ENCODE results near the gene CHMP3. TPM values are rescaled to one million over a fixed set of nuclear protein-coding genes. Genes with fewer than 3 reads are reported as not detected.

Gene CHMP3
- total RNA-seq, 1 donor from 2014 or later: 70.5 TPM

- Mint-ChIP-seq H3K27me3 (ENCODE audit: unreplicated experiment) (no peaks in the 10 kb centered on the region), H3K36me3 (ENCODE audit: low read depth, unreplicated experiment) (peaks cover 46% of the 10 kb centered on the region), H3K4me3 (ENCODE audit: unreplicated experiment) (no peak overlapping the region), H3K9me3 (ENCODE audit: unreplicated experiment) (no peaks in the 10 kb centered on the region), H3K4me1 (ENCODE audit: unreplicated experiment) (peaks cover 19% of the 10 kb centered on the region), H3K27ac (ENCODE audit: unreplicated experiment) (no peak overlapping the region)
- TF ChIP-seq CTCF (IDR thresholded peaks at IDR 0.05; ENCODE audit: unreplicated experiment): no peak
- DNase-seq (ENCODE audit: low spot score): no peak
Observed at GRCh38 chr2:86477349-86477748, 85.9 kb downstream of the CHMP3 start.

GRCh38 chr2:86476918-86477317 is 86.3 kb downstream of the CHMP3 start:
- H3K36me3 Mint-ChIP-seq (ENCODE audit: low read depth, unreplicated experiment): peaks cover 44% of the 10 kb centered on the region
- DNase-seq (ENCODE audit: low spot score): no peak
- no peaks in the 10 kb centered on the region for H3K27me3 Mint-ChIP-seq (ENCODE audit: unreplicated experiment)
- no peak overlapping the region for H3K27ac Mint-ChIP-seq (ENCODE audit: unreplicated experiment)
- TF ChIP-seq CTCF (IDR thresholded peaks at IDR 0.05; ENCODE audit: unreplicated experiment): no peak
- H3K4me1 Mint-ChIP-seq (ENCODE audit: unreplicated experiment): peaks cover 18% of the 10 kb centered on the region
- no peak overlapping the region for H3K4me3 Mint-ChIP-seq (ENCODE audit: unreplicated experiment)
- H3K9me3 Mint-ChIP-seq (ENCODE audit: unreplicated experiment): no peaks in the 10 kb centered on the region

GRCh38 chr2:86476092-86476491 is 87.2 kb downstream of the CHMP3 start:
- Mint-ChIP-seq H3K27ac (ENCODE audit: unreplicated experiment) (no peak overlapping the region), H3K9me3 (ENCODE audit: unreplicated experiment) (no peaks in the 10 kb centered on the region), H3K4me1 (ENCODE audit: unreplicated experiment) (peaks cover 16% of the 10 kb centered on the region), H3K27me3 (ENCODE audit: unreplicated experiment) (no peaks in the 10 kb centered on the region), H3K4me3 (ENCODE audit: unreplicated experiment) (no peak overlapping the region), H3K36me3 (ENCODE audit: low read depth, unreplicated experiment) (peaks cover 42% of the 10 kb centered on the region)
- TF ChIP-seq CTCF (IDR thresholded peaks at IDR 0.05; ENCODE audit: unreplicated experiment): no peak
- DNase-seq (ENCODE audit: low spot score): no peak

- DNase-seq (ENCODE audit: low spot score): no peak
- no peak for TF ChIP-seq CTCF (IDR thresholded peaks at IDR 0.05; ENCODE audit: unreplicated experiment)
- no peak overlapping the region for H3K4me3 Mint-ChIP-seq (ENCODE audit: unreplicated experiment)
- no peaks in the 10 kb centered on the region for H3K27me3 Mint-ChIP-seq (ENCODE audit: unreplicated experiment)
- H3K9me3 Mint-ChIP-seq (ENCODE audit: unreplicated experiment): no peaks in the 10 kb centered on the region
- H3K36me3 Mint-ChIP-seq (ENCODE audit: low read depth, unreplicated experiment): peaks cover 25% of the 10 kb centered on the region
- no peaks in the 10 kb centered on the region for H3K4me1 Mint-ChIP-seq (ENCODE audit: unreplicated experiment)
- no peak overlapping the region for H3K27ac Mint-ChIP-seq (ENCODE audit: unreplicated experiment)
Observed at GRCh38 chr2:86471637-86472036, 91.6 kb downstream of the CHMP3 start.

- H3K9me3 Mint-ChIP-seq (ENCODE audit: unreplicated experiment): no peaks in the 10 kb centered on the region
- DNase-seq (ENCODE audit: low spot score): no peak
- peaks cover 24% of the 10 kb centered on the region for H3K36me3 Mint-ChIP-seq (ENCODE audit: low read depth, unreplicated experiment)
- no peaks in the 10 kb centered on the region for H3K27me3 Mint-ChIP-seq (ENCODE audit: unreplicated experiment)
- H3K27ac Mint-ChIP-seq (ENCODE audit: unreplicated experiment): no peak overlapping the region
- TF ChIP-seq CTCF (IDR thresholded peaks at IDR 0.05; ENCODE audit: unreplicated experiment): no peak
- H3K4me1 Mint-ChIP-seq (ENCODE audit: unreplicated experiment): no peaks in the 10 kb centered on the region
- H3K4me3 Mint-ChIP-seq (ENCODE audit: unreplicated experiment): no peak overlapping the region
Observed at GRCh38 chr2:86470890-86471289, 92.4 kb downstream of the CHMP3 start.
